Neuronal stem cell (in vitro differentiated cells): ENCODE results near the gene TUB.
A peak's percentile ranks its signal among the peaks of the same experiment; 100 is the strongest.

Experiments used
- DNase-seq: peaks from one replicate; pipeline ENCODE4 v3.0.0-alpha.2; 2013; ENCODE audit warnings: low spot score
- H2AFZ ChIP-seq: one replicate; pipeline ENCODE4 v1.6.1; 2013; ENCODE audit warnings: mild to moderate bottlenecking, low read length, inconsistent platforms
- H2AK5ac ChIP-seq: 2 replicates; pipeline ENCODE4 v1.6.1; 2013; ENCODE audit warnings: low read depth, mild to moderate bottlenecking, inconsistent platforms, low read length, moderate library complexity, mixed read lengths
- H2BK120ac ChIP-seq: 2 replicates; pipeline ENCODE4 v1.6.1; 2013; ENCODE audit warnings: low read depth, mild to moderate bottlenecking, inconsistent platforms, low read length, moderate library complexity, mixed read lengths
- H2BK12ac ChIP-seq: one replicate; pipeline ENCODE4 v1.6.1; 2013; ENCODE audit warnings: low read length, inconsistent platforms
- H2BK15ac ChIP-seq: 2 replicates; pipeline ENCODE4 v1.6.1; 2013; ENCODE audit warnings: mild to moderate bottlenecking, low read length, inconsistent platforms, mixed read lengths
- H2BK5ac ChIP-seq: one replicate; pipeline ENCODE4 v1.6.1; 2013; ENCODE audit warnings: inconsistent platforms, mild to moderate bottlenecking, low read length, moderate library complexity
- H3K14ac ChIP-seq: one replicate; pipeline ENCODE4 v1.6.1; 2013; ENCODE audit warnings: low read length, inconsistent platforms
- H3K18ac ChIP-seq: 2 replicates; pipeline ENCODE4 v1.6.1; 2013; ENCODE audit warnings: low read length, inconsistent platforms
- H3K23ac ChIP-seq: 2 replicates; pipeline ENCODE4 v1.6.1; 2013; ENCODE audit warnings: low read depth, mild to moderate bottlenecking, mixed read lengths, low read length, inconsistent platforms; ENCODE audit not compliant: poor library complexity
- H3K27ac ChIP-seq: replicated peaks from 3 replicates; pipeline ENCODE4 v1.5.1; 2013; ENCODE audit warnings: low read length, inconsistent platforms
- H3K27me3 ChIP-seq, 3 experiments: 2 replicates each; pipeline ENCODE4 v1.6.1; 2013; ENCODE audit warnings: low read length in 3 of 3, mild to moderate bottlenecking in 2 of 3, inconsistent platforms in 1 of 3, low read depth in 1 of 3, mixed read lengths in 1 of 3, moderate library complexity in 1 of 3; ENCODE audit not compliant: control insufficient read depth in 3 of 3, insufficient read depth in 3 of 3
- H3K36me3 ChIP-seq, 2 donors: replicated peaks in 1 of 2; 2 replicates each; pipeline ENCODE4 v1.6.1; 2013; ENCODE audit warnings: low read length in 2 of 2; ENCODE audit not compliant: control insufficient read depth in 2 of 2, insufficient read depth in 2 of 2
- H3K4ac ChIP-seq: 2 replicates; pipeline ENCODE4 v1.6.1; 2013; ENCODE audit warnings: inconsistent platforms, mild to moderate bottlenecking, low read length, moderate library complexity
- H3K4me1 ChIP-seq, 2 donors: 1 replicate in 1 of 2; 2 replicates in 1 of 2; pipeline ENCODE4 v1.6.1; 2013; ENCODE audit warnings: low read length in 2 of 2, low read depth in 1 of 2; ENCODE audit not compliant: control insufficient read depth in 2 of 2, insufficient read depth in 1 of 2
- H3K4me2 ChIP-seq: one replicate; pipeline ENCODE4 v1.6.1; 2013; ENCODE audit warnings: mild to moderate bottlenecking, low read length, inconsistent platforms; ENCODE audit not compliant: insufficient read depth, poor library complexity, severe bottlenecking
- H3K4me3 ChIP-seq, 2 donors: 2 replicates each; pipeline ENCODE4 v1.5.1; 2013; ENCODE audit warnings: low read length in 2 of 2, mild to moderate bottlenecking in 2 of 2, inconsistent platforms in 1 of 2, moderate library complexity in 1 of 2
- H3K79me1 ChIP-seq: one replicate; pipeline ENCODE4 v1.6.1; 2013; ENCODE audit warnings: low read depth, mild to moderate bottlenecking, inconsistent platforms, low read length, moderate library complexity
- H3K9ac ChIP-seq: one replicate; pipeline ENCODE4 v1.6.1; 2013; ENCODE audit warnings: mild to moderate bottlenecking, low read depth, low read length, inconsistent platforms; ENCODE audit not compliant: poor library complexity
- H3K9me3 ChIP-seq, 2 donors: replicated peaks in 1 of 2; 2 replicates each; pipeline versions ENCODE3 to v1.6.1; 2013; ENCODE audit warnings: low read length in 2 of 2, mild to moderate bottlenecking in 2 of 2, inconsistent platforms in 1 of 2, low read depth in 1 of 2, mixed read lengths in 1 of 2, moderate library complexity in 1 of 2; ENCODE audit not compliant: control insufficient read depth in 2 of 2, insufficient read depth in 1 of 2
- H4K8ac ChIP-seq: one replicate; pipeline ENCODE4 v1.6.1; 2013; ENCODE audit warnings: low read depth, mild to moderate bottlenecking, inconsistent platforms, low read length, moderate library complexity
- H4K91ac ChIP-seq: one replicate; pipeline ENCODE4 v1.6.1; 2013; ENCODE audit warnings: low read length, low read depth, mild to moderate bottlenecking, inconsistent platforms; ENCODE audit not compliant: poor library complexity
- WGBS, 2 donors: extraction: QIAGEN DNeasy Blood & Tissue Kit; methylation state at CpG; one replicate each; pipeline ENCODE4 v1.1.7; 2013; ENCODE audit warnings: missing lambda C conversion rate in 2 of 2, mixed read lengths in 1 of 2; ENCODE audit not compliant: insufficient read length in 2 of 2, insufficient replicate concordance in 1 of 2; ENCODE audit errors: extremely low coverage in 2 of 2; 5-methylcytosine and 5-hydroxymethylcytosine counted together

Gene TUB

DNA sequence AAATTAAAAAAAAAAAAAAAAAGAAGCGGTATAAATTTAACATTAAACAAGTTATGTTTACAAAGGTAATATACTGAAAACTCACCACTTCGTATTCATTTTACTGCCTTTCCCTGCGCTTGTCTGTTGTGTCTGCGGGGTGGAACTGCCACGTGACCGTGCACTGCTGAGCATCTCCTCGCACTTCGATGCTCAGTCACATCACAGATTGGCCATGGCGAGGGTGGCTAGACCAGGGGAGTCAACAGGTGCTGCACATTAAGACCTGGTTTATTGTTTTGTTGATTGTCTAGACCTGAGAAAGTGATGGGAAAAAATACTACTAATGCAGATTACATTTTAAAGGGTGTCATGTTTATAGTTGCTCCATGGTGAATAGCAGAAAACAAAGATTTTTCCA lies 22.8 kb upstream of the TUB start:
- Histone ChIP-seq H4K8ac (no peak overlapping the region), H3K36me3 (no peaks in the 10 kb centered on the region), H3K4me2 (no peak overlapping the region), H3K9ac (no peak overlapping the region), H2BK12ac (no peak overlapping the region), H3K23ac (no peak overlapping the region), H3K9me3 (no peaks in the 10 kb centered on the region), H3K27me3 (peaks cover 0 to 17% (median 0%) of the 10 kb centered on the region in 3 experiments), H3K4ac (no peak overlapping the region), H2AFZ (no peak overlapping the region), H3K27ac (no peak overlapping the region), H2BK5ac (no peak overlapping the region), H3K14ac (no peak overlapping the region), H2BK15ac (no peak overlapping the region), H3K18ac (no peak overlapping the region), H2BK120ac (no peak overlapping the region), H2AK5ac (no peak overlapping the region), H3K4me1 (peaks cover 0 to 2% of the 10 kb centered on the region in 2 donors), H3K79me1 (peaks cover 2% of the 10 kb centered on the region), H4K91ac (no peak overlapping the region), H3K4me3 (no peak overlapping the region)
- no CpG with 5 or more reads among the region's 9 CpGs for WGBS, 2 donors
- no peak for DNase-seq

GRCh38 chr11:8059030-8059429 lies 22.0 kb upstream of the TUB start:
- Histone ChIP-seq H3K4me2 (no peak overlapping the region), H2AFZ (no peak overlapping the region), H2BK12ac (no peak overlapping the region), H2BK5ac (no peak overlapping the region), H3K14ac (peak overlapping the region; percentile 0), H2BK120ac (no peak overlapping the region), H3K9me3 (no peaks in the 10 kb centered on the region), H3K9ac (no peak overlapping the region), H3K18ac (peak overlapping the region; percentile 33), H2BK15ac (peak overlapping the region; percentile 80), H3K4me1 (peaks cover 0 to 2% of the 10 kb centered on the region in 2 donors), H3K27me3 (peaks cover 0 to 17% (median 0%) of the 10 kb centered on the region in 3 experiments), H3K4me3 (no peak overlapping the region), H3K23ac (no peak overlapping the region), H2AK5ac (no peak overlapping the region), H4K8ac (no peak overlapping the region), H3K36me3 (no peaks in the 10 kb centered on the region), H3K27ac (no peak overlapping the region), H3K79me1 (peaks cover 2% of the 10 kb centered on the region), H4K91ac (no peak overlapping the region), H3K4ac (no peak overlapping the region)
- WGBS, 2 donors: no CpG with 5 or more reads among the region's 8 CpGs
- no peak for DNase-seq

DNA sequence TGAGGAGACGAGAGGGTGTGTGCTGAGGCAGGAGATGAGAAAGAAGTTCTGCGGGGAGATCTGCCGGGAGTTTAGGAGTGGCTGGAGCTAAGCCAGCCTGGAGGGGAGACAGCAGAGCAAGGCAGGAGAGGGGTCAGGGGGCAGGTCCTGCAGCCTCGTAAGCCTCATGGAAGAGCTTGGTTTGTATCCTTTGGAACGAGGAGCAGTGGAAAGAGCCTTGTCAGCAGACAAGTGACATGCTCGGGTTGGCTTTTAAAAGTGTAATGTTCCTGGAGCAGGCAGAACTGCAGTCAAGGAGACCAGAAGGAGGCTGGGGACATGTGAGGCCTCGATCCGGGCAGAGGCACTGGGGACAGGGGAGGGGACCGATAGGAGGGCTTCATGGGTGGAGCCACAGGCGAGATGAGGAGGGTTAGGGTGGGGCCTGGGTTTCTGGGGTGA lies 21.4 kb upstream of the TUB start:
- Histone ChIP-seq H4K8ac (no peak overlapping the region), H3K23ac (peak overlapping the region; percentile 11), H2BK12ac (no peak overlapping the region), H2AFZ (peak overlapping the region; percentile 69), H3K4me3 (no peak overlapping the region), H3K4me2 (no peak overlapping the region), H2BK120ac (no peak overlapping the region), H3K4ac (no peak overlapping the region), H3K27me3 (peaks cover 0 to 21% (median 0%) of the 10 kb centered on the region in 3 experiments), H3K27ac (no peak overlapping the region), H3K18ac (peak overlapping the region; percentile 67), H2BK5ac (no peak overlapping the region), H3K9ac (no peak overlapping the region), H2AK5ac (no peak overlapping the region), H3K36me3 (no peaks in the 10 kb centered on the region), H3K79me1 (peaks cover 2% of the 10 kb centered on the region), H4K91ac (no peak overlapping the region), H2BK15ac (peak overlapping the region; percentile 80), H3K4me1 (peaks cover 0 to 2% of the 10 kb centered on the region in 2 donors), H3K9me3 (no peaks in the 10 kb centered on the region), H3K14ac (peak overlapping the region; percentile 0)
- no CpG with 5 or more reads among the region's 10 CpGs for WGBS, 2 donors
- DNase-seq: no peak

GRCh38 chr11:8060146-8060719 lies 20.8 kb upstream of the TUB start:
- H3K27ac ChIP-seq: no peak overlapping the region
- H3K4me2 ChIP-seq: no peak overlapping the region
- peaks cover 0 to 2% of the 10 kb centered on the region in 2 donors for H3K4me1 ChIP-seq
- H3K4ac ChIP-seq: no peak overlapping the region
- peak overlapping the region; percentile 45 for H4K8ac ChIP-seq
- no peak overlapping the region for H2BK120ac ChIP-seq
- DNase-seq: no peak
- H3K4me3 ChIP-seq: no peak overlapping the region
- no CpG with 5 or more reads among the region's 3 CpGs for WGBS, 2 donors
- peak overlapping the region; percentile 5 for H3K18ac ChIP-seq
- no peaks in the 10 kb centered on the region for H3K9me3 ChIP-seq
- H3K14ac ChIP-seq: no peak overlapping the region
- H3K23ac ChIP-seq: no peak overlapping the region
- H4K91ac ChIP-seq: no peak overlapping the region
- no peaks in the 10 kb centered on the region for H3K36me3 ChIP-seq
- H2BK5ac ChIP-seq: no peak overlapping the region
- peaks cover 0 to 28% (median 0%) of the 10 kb centered on the region in 3 experiments for H3K27me3 ChIP-seq
- H2BK12ac ChIP-seq: no peak overlapping the region
- H2AFZ ChIP-seq: no peak overlapping the region
- peaks cover 2% of the 10 kb centered on the region for H3K79me1 ChIP-seq
- H2AK5ac ChIP-seq: peak overlapping the region; percentile 63
- no peak overlapping the region for H3K9ac ChIP-seq
- H2BK15ac ChIP-seq: no peak overlapping the region
